GM18511 (cell line): Measurements from ENCODE around the gene STIM1.
A peak's percentile ranks its signal among the peaks of the same experiment; 100 is the strongest.
"Not testable (repeated sequence)": the region's sequence is repeated elsewhere in the genome, so short reads cannot be mapped to it uniquely, and the experiment has no call there.

ENCODE experiments used
- ATAC-seq: cut with Tn5 transposase; IDR thresholded peaks from one replicate; pipeline ENCODE4 v1.9.1; 2021; ENCODE audit warnings: mild to moderate bottlenecking, moderate library complexity; ENCODE audit not compliant: unreplicated experiment

The STIM1 gene

DNA sequence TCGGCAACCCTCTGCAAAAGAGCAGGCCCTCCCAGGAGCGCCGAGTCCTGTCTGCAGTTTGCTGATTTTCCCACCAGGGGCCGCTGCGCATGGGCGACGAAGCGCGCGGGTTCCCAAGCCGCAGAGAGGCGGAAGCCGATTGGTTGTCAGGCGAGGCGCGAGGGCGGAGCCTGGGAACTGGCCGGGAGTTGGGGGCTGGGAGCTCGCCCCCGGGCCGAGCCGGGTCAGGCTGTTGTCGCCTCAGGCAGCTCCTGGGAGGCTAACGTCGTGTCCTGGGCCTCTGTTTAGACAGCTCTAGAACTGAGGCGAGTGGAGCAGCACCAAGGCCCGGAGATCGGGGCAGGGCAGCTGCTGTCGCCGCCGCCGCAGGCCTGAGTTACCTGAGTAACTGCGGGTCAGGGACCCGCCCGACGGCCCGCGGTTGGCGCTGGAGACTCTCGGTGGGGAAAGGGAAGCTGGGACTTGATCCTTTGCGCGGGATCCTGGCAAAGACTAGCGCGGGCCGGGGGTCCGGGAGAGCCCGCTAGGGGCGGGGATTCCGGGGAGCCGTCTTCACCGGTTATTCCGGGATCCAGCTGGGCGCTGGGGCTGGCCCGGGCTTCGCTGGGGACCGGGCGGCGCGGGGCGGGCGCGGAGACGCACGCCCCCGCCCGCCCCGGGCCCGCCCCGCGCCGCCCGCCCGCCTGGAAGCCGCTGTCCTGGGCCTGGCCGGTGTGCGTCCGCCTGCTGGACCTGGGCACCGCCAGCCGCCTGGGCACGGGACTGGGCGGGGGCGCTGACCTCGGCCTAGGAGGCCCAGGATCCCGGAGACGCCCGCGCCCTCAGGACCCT is at the start of gene STIM1:
TSS of gene STIM1 (plus strand) at position 688 of the 831 bp plus-strand sequence. CDS start 607 bp downstream, outside the sequence.
- ATAC-seq, result peak; percentile 71

DNA sequence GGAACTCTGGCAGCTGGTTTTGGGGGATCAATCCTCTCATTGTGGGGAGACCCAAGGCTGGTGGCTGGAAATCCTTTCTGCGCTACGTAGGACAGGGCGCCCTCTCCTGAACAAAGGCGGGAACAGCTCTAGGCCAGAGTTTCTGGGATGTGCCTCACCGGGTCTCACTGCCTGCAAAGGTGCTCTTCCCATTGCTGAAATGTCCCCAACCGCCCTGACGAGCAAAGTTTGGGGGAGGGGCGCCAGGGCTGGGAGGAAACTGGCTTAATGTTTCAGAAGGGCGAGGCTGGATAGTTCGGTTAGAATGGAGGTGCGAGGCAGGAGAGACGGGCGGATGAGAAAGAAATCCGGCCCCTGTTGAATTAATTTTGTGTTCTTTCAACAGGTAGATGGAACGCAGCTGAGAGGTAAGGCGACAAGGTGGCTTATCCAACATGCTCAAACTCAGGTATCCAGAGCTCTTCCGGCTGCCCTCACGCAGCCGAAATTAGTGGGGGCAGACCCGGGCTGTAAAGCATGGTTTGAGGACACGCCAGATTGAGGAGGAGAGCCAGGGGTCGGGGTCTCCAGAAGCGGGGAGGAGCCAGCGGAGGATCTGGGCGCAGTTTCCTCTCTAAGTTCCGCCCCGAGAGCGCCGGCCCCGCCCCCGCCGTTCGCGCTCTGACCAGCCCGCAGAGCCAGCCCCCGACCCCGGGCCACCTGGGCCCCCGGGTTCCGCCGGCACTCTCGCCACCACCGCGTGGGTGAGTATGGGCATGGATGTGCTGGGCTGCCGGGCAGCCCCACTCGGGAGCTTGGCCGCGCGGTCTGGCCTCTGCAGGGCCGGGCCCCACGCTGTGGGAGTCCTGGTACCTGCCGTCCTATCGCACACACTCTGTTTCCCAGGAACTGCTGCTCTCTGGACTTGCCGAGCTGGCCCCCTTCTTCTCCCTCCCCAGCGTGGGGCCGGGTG is 47.3 kb upstream of the STIM1 start, which contains the start of gene PGAP2:
TSS of gene PGAP2 (plus strand) at position 652 of the 952 bp plus-strand sequence. CDS start 2,700 bp downstream, outside the sequence.
- ATAC-seq, result peak; percentile 82

DNA sequence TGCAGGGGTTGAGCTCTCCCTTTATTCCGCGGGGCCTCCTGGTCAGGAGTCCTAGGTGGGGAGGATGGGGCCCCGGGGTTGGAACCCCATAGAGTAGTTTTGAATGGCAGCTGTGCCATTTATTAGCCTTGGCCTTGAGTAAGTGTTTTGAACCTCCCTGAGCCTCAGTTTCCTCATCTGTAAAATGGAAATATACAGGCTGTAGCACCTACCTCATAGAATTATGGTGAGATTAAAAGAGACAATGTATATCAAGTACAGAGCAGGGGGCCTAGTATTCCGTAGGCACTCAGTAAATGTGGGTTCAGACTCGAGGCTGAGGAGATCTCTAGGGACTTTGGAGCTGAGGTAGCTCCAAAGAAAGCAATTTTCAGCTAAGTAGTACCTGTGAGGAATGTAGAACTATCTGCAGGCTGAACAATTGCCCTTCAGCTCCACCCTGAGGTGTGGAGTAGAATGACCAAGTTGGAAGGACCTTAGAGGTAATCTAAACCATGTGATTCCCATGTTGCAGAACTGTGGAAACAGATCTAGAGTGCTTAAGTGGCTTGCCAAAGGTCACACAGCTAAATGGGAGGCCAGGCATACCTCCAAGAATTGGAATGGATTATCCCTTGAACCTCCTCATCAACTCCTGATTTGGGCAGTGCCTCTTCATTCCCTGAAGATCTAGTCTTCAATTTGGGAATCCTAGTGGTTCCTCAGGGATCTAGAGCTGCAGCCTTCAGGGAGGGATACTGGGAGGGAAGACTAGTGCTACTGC is 46.4 kb upstream of the STIM1 start:
- peak; percentile 82 for ATAC-seq

DNA sequence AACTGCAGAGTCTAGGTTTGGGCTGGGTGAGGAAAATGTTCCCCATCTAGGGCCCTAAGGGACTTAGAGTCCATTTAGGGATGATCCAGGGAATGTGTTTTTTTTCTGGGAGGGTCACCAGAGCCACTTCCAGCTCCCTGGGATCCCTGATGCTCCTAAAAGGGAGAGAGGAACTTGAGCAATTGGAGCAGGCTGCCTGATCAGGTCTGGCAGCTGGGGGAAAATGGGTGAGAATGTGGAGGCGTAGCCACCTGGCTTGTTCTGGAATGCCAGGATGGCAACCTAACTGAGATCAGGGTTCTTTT is 45.9 kb upstream of the STIM1 start:
- ATAC-seq, result no peak

DNA sequence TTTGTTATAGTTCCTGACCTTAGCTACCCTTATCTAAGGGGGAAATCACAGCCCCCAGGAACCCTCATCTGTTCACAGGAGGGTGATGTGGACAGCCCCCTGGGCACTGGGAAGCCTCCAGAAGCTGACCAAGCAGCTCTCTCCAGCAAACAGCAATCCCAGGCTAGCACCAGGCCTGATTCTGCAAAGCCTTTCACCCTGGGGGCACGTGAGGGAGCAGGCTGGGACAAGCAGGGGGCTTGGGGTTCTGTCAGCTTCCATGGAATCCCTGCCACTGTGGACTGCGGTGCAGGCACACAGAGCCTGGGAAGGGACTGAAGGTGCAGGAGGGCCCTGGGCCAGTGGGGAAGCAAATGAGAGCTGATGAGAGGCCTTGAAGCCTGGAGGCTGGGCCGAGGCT is 45.0 kb upstream of the STIM1 start:
- ATAC-seq, result no peak

DNA sequence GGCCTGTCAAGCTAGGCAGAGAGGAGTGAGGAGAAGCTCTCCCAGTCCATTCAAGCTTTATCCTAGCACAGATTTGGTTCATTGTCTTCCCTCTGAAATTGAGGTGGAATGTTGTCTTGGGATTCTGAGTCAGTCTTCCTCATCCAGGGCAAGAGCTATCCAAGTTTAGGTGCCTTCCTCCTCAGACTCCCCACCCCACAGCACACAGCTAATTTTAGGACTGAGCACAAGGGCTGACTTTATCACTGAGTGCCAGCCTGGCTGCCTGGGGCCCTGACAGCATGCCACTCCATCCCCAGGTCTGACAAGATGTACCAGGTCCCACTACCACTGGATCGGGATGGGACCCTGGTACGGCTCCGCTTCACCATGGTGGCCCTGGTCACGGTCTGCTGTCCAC is 44.5 kb upstream of the STIM1 start:
- ATAC-seq, result no peak

DNA sequence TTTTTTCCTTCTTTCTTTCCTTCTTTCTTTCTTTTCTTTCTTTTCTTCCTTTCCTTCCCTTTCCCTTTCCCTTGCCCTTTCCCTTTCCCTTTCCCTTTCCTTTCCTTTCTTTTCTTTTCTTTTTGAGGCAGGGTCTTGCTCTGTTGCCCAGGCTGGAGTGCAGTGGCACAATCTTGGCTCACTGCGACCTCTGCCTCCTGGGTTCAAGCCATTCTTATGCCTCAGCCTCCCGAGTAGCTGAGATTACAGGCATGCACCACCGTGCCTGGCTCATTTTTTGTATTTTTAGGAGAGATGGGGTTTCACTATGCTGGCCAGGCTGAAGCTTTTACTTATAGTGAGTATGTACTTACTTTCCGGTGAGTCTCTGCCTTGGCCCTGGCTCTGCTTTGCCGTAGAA is 40.6 kb upstream of the STIM1 start:
- ATAC-seq, result not testable (repeated sequence)

DNA sequence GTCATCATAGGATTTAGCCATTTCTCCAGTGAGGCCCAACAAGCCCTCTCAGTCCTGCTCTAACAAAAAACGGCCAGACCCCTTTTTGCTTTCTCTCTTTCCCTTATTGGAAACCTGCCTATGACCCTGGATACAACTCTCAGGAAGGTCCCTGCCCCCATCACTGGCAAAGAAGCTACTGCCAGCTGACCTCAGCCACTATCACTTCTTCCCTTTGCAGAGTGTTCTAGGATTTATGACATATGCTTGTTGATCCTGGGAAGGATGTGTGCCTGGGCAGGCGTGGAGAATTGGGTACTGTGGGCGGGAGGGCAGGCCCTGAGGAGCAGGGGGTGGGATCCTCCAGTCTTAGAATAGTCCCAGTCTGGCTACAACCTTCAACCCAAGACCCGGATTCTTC is 39.6 kb upstream of the STIM1 start:
- ATAC-seq, result no peak

DNA sequence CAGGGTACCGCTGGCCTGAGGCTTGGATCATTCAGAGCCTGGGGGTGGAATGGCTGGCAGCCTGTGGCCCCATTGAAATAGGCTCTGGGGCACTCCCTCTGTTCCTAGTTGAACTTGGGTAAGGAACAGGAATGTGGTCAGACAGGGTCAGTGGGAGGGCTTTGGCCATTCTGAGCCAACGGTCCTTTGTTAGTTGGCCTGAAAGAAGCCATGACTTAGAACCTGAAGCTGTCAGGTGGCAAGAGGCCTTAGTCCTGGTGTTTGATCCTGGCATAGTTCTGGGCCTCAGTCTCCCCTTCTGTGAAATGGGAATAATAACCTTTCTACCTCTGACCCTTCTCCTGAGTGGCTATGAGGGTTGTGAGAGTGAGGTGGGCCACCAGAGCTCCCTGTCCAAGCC is 38.8 kb upstream of the STIM1 start:
- no peak for ATAC-seq

DNA sequence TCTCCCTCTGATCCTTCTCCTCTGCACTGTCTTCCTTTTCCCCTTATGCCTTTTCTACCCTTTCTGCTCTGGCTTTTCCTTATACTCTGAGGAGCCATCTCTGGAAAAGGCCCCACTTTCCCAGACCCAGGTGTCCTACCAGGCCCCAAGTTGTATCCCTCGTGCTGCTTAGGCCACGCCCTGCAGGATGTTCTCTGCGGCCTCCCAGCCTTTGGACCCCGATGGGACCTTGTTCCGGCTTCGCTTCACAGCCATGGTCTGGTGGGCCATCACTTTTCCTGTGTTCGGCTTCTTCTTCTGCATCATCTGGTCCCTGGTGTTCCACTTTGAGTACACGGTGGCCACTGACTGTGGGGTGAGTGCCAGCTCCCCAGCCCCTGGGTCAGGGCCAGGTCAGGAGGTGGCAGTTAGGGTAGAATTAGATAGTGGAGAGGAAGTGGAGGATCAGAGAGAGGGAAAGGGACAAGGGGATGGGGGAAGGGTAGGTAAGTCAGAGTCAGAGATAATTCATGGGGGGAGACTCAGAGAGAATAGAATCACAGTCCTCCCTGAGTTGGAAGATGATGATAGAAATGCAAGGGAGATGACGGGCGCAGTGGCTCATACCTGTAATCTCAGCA is 38.2 kb upstream of the STIM1 start:
- ATAC-seq, result no peak

DNA sequence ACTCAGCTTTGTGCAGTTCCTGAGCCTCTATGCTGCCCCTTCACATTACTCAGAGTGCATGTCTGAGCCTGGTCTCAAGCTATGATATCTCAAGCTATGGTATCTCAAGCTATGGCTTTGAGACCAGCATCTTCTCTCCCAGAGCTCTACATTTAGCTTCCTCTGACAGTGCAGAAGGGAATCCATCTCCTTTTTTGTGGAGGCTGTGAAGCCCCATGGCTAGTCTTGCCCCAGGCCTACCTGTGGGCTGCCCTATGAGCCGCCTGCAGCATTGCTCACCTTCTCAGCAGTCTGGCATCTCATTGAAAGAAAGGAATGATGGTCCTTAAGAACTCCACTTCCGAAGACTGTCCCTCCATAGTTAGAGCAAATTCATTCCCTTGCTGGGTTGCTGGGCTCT is 34.5 kb upstream of the STIM1 start:
- ATAC-seq, result no peak

DNA sequence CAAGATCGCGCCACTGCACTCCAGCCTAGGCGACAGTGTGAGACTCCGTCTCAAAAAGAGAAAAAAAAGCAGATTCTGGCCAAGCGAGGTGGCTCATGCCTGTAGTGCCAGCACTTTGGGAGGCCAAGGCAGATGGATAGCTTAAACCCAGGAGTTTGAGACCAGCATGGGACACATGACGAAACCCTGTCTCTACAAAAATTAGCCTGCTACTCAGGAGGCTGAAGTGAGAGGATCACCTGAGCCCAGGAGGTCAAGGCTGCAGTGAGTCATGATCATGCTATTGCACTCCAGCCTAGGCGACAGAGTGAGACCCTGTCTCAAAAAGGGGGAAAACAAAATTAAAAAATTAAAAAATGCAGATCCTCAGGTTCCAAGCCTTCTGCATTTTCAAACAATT is 33.2 kb upstream of the STIM1 start:
- ATAC-seq, result no peak

DNA sequence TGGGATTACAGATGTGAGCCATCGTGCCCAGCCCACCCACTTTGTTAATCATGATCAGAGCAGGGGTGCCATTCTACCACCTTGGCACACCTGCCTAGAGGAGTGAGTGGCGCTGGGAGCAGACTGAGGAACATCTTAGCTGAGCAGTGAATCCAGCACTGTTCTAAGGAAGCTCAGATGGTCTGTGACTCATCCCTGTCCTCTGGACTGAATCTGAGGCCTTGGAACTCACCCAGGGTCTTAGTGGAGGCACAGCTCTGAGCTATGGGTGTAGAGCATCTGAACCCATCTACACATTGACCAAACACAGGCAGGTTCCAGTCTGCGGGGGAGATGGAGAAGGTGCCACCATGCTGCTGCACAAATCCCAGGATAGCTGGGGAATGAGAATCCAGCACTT is 32.2 kb upstream of the STIM1 start:
- no peak for ATAC-seq

DNA sequence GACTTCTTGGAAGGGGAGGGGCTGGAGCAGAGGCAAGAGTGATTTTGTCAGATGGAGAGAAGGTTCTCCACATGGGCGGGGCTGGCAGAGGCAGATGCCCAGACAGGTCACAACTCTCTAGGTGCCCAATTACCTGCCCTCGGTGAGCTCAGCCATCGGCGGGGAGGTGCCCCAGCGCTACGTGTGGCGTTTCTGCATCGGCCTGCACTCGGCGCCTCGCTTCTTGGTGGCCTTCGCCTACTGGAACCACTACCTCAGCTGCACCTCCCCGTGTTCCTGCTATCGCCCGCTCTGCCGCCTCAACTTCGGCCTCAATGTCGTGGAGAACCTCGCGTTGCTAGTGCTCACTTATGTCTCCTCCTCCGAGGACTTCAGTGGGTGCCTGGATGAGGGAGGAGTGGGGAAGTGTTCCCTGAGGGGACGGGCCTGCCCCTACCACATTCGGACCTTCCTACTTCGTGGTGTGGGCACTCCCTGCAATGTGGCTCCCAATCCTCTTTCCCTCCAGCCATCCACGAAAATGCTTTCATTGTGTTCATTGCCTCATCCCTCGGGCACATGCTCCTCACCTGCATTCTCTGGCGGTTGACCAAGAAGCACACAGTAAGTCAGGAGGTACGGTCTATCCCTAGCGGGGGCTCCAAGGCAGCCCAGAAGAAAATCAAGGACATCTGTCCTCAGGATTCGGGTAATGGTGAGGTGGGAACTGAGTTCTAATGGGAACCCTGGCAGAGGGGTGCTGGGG is 31.5 kb upstream of the STIM1 start:
- no peak for ATAC-seq

DNA sequence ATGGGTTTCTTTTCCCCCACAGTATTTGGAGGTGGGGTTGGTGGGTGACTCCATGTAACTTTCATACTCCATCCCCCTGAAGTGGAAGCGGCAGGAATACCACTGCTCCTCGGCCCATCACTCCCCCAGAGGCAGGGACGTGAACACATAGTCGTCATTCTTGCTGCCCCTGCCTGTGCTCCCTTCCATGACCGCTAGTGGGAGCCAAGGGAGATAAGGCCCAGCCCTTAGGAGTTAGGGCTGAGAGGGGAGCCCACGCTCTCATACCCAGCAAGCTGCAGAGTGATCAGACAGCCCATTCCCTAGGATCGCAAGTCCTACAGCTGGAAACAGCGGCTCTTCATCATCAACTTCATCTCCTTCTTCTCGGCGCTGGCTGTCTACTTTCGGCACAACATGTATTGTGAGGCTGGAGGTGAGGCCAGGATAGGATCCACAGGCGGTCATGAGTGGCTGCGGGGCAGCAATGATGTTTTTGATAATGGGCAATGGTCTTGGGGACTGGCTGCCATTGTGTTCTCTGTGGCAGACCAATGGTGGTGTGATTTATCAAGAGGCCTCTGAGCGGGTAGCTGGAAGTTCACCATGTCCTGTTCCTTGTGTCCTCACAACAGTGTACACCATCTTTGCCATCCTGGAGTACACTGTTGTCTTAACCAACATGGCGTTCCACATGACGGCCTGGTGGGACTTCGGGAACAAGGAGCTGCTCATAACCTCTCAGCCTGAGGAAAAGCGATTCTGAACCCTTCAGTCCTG is 30.6 kb upstream of the STIM1 start:
- ATAC-seq, result peak; percentile 88

DNA sequence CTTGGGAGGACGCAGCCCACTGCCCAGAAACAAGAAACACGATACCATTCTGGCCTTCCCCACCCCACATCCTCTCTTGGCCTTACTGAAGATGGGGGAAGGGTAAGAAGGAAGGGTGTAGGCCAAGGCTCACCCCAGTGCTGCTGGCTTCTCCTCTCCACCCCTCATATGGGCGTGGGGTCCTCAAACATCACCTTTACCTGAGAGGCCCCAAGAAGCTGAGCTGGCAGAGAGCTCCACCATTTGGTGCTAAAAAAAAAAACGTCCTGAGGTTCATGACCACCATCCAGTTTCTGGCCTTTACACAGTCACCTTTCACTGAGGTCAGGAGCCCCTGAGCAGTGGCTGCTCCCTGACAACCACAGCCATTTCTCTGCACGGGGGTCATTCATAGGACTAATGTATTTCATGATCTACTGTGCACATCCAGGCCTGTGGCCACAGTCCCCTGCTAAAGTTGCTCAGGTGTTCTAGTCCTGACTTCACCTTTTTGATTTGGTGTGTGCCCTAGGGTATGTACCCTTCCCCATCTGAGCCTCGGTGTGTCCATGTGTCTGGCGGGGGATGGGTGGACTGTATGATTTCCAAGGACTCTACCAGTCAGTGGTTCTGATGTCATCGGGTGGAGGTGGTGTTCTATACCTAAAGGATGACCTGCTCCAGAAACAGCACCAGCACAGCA is 29.9 kb upstream of the STIM1 start:
- ATAC-seq, result no peak

DNA sequence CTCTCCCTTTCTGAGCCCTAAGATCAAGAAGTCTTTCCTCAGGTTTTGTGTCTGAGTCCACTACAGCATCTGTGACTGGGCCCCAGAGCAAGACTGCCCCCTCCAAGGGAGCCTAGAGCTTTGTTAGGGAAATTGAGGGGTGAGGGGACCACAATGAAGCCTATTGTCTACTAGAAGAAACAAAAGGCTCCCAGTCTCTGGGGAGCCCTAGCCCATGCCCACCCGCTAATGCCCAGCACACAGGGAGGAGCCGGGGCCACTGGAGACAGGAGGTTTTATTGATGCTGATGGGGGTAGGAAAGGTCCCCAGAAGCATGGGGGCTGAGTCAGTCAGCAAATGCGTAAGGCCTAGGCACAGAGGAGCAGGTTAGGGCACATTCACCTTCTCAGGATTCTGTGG is 28.7 kb upstream of the STIM1 start:
- ATAC-seq, result no peak

DNA sequence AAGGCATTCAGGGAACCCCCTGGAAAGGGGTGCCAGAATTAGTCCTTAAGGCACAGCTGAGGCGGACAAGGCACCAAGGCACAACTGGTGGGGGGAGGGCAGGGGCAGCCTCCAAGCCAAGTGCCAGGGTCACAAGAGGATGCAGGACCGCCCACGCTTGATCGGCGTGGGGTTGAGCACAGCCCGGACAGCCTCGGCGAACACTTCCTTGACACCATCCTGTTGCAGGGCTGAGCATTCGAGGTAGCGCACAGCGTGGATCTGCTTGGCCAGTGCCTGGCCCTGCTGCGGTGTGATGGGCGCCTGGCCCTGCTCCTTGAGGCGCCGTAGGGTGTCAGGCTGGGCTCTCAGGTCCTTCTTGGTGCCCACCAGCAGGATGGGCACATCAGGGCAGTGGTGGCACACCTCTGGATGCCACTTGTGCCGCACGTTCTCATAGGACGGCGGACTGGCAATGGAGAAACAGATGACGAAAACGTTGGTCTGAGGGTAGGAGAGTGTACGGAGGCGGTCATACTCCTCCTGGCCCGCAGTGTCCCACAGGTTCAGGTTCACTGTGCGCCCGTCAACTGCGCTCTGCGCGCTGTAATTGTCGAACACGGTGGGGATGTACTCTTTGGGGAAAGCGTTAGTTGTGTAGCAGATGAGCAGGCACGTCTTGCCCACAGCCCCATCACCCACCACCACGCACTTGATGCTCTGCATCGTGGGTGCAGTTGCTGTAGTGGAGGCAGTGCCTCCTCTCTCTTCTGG is 27.9 kb upstream of the STIM1 start:
- ATAC-seq, result no peak
